Central memory CD8-positive, alpha-beta T cell (primary cell): ENCODE measurements around the gene RCN1.
A peak's percentile ranks its signal among the peaks of the same experiment; 100 is the strongest.

Source experiments
- ATAC-seq: fragments of 150-1000 bp; cut with Tn5 transposase; replicated peaks from 2 replicates; pipeline ENCODE4 v1.10.0; 2022; ENCODE audit warnings: mild to moderate bottlenecking, moderate FRiP score, moderate number of reproducible peaks; ENCODE audit not compliant: poor library complexity, severe bottlenecking; ENCODE audit errors: extremely low read depth
- DNase-seq, 2 donors: peaks; one replicate each; pipeline ENCODE4 v3.0.0; 2021; ENCODE audit warnings: low spot score in 2 of 2
- H3K27ac Mint-ChIP-seq: one replicate; pipeline ENCODE4 v1.8.0; 2022; ENCODE audit warnings: low read depth, mild to moderate bottlenecking, moderate library complexity, mixed read lengths
- H3K27me3 Mint-ChIP-seq: one replicate; pipeline ENCODE4 v1.8.0; 2022; ENCODE audit warnings: mixed read lengths
- H3K36me3 Mint-ChIP-seq: one replicate; pipeline ENCODE4 v1.8.0; 2022; ENCODE audit warnings: mild to moderate bottlenecking, moderate library complexity, mixed read lengths; ENCODE audit not compliant: insufficient read depth
- H3K4me1 Mint-ChIP-seq: one replicate; pipeline ENCODE4 v1.8.0; 2022; ENCODE audit warnings: mixed read lengths
- H3K4me3 Mint-ChIP-seq: one replicate; pipeline ENCODE4 v1.8.0; 2022; ENCODE audit warnings: mild to moderate bottlenecking, moderate library complexity, mixed read lengths
- H3K9me3 Mint-ChIP-seq: one replicate; pipeline ENCODE4 v1.8.0; 2022; ENCODE audit warnings: mixed read lengths

Gene RCN1

DNA sequence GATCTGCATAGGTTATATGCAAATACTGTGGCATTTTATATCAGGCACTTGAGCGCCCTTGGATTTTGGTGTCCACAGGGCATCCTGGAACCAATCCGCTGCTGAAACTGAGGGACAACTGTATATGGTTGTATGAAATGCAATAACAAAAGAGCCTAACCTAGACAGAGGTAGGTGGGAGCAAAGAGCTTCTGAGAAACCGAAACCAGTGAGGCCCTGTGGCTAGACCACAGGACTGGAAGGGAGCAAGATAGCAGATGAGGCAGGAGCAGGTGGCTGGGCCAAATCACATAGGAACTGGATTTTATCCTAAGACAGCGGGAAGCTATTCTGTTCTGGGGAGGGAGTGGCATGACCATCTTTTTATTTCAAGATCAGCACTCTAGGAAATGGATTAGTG, 30.1 kb downstream of the RCN1 start:
- Mint-ChIP-seq H3K27me3 (peaks cover 11% of the 10 kb centered on the region), H3K36me3 (peaks cover 4% of the 10 kb centered on the region), H3K4me3 (peak overlapping the region; percentile 23), H3K9me3 (no peaks in the 10 kb centered on the region), H3K4me1 (peaks cover 33% of the 10 kb centered on the region), H3K27ac (peak overlapping the region; percentile 11)
- no peak for DNase-seq
- peak; percentile 53 for ATAC-seq

GRCh38 chr11:32122200-32122599, 31.3 kb downstream of the RCN1 start:
- Mint-ChIP-seq H3K27ac (peak overlapping the region; percentile 46), H3K9me3 (no peaks in the 10 kb centered on the region), H3K36me3 (peaks cover 4% of the 10 kb centered on the region), H3K27me3 (peaks cover 19% of the 10 kb centered on the region), H3K4me1 (peaks cover 36% of the 10 kb centered on the region), H3K4me3 (peak overlapping the region; percentile 64)
- ATAC-seq (peak; percentile 67), DNase-seq (no peak)

GRCh38 chr11:32131321-32131720, 40.4 kb downstream of the RCN1 start:
- Mint-ChIP-seq H3K27ac (no peak overlapping the region), H3K4me3 (no peak overlapping the region), H3K4me1 (no peaks in the 10 kb centered on the region), H3K9me3 (no peaks in the 10 kb centered on the region), H3K36me3 (peaks cover 4% of the 10 kb centered on the region), H3K27me3 (peaks cover 35% of the 10 kb centered on the region)
- no peak for ATAC-seq
- DNase-seq = no peak

DNA sequence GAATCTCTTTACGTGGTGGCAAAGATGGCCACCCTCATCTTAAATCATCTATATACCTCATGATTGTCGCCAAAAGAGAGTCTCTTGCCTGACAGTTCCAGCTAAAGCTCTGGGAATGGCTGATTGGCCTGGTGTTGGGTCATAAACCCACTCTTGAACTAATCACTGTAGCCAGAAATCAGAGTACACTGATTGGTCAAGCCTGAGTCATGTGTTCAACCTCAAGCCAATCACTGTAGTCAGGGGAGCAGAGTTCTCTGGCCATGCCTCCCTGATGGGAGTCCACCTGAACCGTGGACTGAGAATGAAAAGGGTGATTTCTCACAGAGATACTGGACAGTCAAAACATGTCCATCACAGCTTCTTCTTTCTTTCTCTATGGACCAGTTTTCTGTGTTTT, 45.8 kb downstream of the RCN1 start:
- H3K27me3 Mint-ChIP-seq = no peaks in the 10 kb centered on the region
- DNase-seq = no peak
- no peak overlapping the region for H3K27ac Mint-ChIP-seq
- H3K9me3 Mint-ChIP-seq = no peaks in the 10 kb centered on the region
- H3K4me1 Mint-ChIP-seq = no peaks in the 10 kb centered on the region
- no peak for ATAC-seq
- peaks cover 2% of the 10 kb centered on the region for H3K36me3 Mint-ChIP-seq
- no peak overlapping the region for H3K4me3 Mint-ChIP-seq

DNA sequence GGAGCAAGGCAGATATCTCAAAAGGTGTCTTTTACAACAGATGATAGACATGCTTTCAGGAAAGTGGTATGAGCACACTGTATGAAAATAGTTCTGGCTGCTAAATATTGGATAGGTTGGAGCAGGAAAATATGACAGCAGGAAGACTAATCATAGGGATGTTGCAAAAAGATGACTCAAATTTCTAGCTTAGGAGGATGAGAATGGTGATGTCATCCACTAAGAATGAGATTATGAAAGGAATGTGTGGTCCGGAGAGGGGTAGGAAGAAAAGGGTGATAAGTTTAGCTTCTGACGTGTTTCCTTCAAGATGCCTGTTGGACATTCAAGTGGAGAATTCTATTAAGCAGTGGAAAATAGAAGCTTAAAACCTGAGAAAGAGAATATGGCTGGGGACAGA, 46.4 kb downstream of the RCN1 start:
- H3K27me3 Mint-ChIP-seq = no peaks in the 10 kb centered on the region
- no peak overlapping the region for H3K27ac Mint-ChIP-seq
- no peak overlapping the region for H3K4me3 Mint-ChIP-seq
- no peaks in the 10 kb centered on the region for H3K9me3 Mint-ChIP-seq
- ATAC-seq = no peak
- H3K36me3 Mint-ChIP-seq = peaks cover 2% of the 10 kb centered on the region
- H3K4me1 Mint-ChIP-seq = peaks cover 5% of the 10 kb centered on the region
- DNase-seq = no peak

GRCh38 chr11:32137869-32138268, 47.0 kb downstream of the RCN1 start:
- H3K27me3 Mint-ChIP-seq = no peaks in the 10 kb centered on the region
- no peak for ATAC-seq
- no peak overlapping the region for H3K4me3 Mint-ChIP-seq
- no peak overlapping the region for H3K27ac Mint-ChIP-seq
- DNase-seq = no peak
- H3K36me3 Mint-ChIP-seq = peaks cover 2% of the 10 kb centered on the region
- peaks cover 9% of the 10 kb centered on the region for H3K4me1 Mint-ChIP-seq
- no peaks in the 10 kb centered on the region for H3K9me3 Mint-ChIP-seq

DNA sequence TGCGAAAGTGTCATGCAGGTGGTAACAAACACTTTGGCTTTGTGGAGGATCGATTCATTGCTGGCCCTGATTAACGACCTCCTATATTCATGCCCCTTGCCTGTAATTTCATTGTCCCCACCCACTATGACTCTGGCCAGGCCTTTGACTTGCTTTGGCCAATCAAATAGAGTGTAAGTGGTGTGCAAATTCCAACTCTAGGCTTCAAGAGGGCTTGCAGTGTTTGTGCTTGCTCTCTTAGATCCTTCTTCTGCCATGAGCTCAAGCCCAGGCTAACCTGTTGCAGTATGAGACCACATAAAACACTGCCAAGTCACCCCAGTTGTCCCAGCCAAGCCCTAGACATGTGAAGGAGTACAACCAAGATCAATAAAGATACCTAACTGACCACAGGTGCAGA, 48.0 kb downstream of the RCN1 start:
- Mint-ChIP-seq H3K27me3 (no peaks in the 10 kb centered on the region), H3K36me3 (peaks cover 2% of the 10 kb centered on the region), H3K9me3 (no peaks in the 10 kb centered on the region), H3K4me1 (peaks cover 18% of the 10 kb centered on the region), H3K27ac (no peak overlapping the region), H3K4me3 (no peak overlapping the region)
- ATAC-seq (no peak), DNase-seq (no peak)

DNA sequence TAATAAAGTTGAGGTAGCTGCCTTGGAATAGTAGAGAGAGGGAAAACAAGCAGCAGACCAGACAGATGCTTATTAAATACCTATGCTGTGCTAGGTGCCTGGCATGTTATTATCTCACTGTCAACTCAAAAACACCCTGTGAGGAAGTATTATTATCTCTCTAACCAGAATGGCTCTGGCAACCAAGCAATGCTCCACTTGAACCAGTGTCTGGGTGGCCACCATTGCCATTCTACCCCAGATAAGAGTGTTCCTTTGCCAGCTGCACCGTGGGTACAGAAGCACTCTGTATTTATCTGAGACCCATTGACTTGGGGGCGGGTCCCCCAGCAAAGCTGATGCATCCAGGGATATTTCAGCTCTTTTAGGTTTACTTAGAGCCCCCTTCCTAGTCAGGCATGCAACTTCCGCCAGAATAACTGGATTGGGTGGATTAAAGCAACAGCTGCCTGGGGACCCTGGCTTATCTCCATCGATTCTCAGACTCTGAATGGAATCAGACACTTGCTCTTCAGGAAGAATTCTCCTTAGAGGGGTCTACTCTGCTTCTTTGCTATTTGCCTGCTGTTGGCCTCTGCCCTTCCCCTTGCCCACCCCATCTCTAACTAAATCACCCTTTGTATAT, 49.1 kb downstream of the RCN1 start:
- no peaks in the 10 kb centered on the region for H3K27me3 Mint-ChIP-seq
- DNase-seq (no peak), ATAC-seq (no peak)
- H3K4me3 Mint-ChIP-seq = no peak overlapping the region
- no peaks in the 10 kb centered on the region for H3K9me3 Mint-ChIP-seq
- H3K27ac Mint-ChIP-seq = no peak overlapping the region
- peaks cover 2% of the 10 kb centered on the region for H3K36me3 Mint-ChIP-seq
- H3K4me1 Mint-ChIP-seq = peaks cover 18% of the 10 kb centered on the region

DNA sequence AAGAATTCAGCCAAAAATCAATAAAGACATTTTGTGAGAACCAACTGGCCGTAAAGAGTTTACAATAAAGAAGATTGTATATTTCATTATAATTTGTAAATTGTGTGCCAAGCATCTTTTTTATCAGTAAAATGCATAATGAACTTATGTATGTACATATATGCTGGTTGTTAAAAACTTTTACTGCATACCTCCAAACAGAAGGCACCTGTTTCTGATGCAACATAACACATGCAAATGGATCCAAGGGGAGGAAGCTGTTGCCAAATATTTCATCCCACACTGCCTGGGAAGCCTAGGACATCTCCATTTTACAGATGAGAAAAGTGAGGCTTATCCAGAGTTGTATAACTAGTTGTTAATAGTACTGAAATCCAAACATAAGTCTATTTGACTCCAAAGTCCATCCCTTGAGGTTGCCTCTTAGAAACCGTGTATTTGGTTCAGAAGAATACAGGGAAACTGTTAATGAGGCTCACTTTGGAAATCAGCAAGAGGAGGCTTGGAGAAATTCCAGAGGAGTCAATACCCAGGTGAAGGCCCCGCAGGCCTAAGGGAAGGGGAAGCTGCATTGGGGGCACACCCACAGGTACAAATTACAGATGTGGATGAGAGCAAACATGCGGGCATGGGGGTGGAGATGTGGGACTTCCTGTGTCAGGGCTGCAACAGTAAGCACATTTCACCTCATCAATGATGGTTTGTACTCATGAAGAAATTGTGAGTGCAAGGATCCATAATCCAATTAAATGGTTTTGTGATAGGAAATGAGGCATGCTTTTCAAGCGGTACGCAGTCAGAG, 51.1 kb downstream of the RCN1 start:
- DNase-seq = no peak
- H3K4me3 Mint-ChIP-seq = peak overlapping the region; percentile 61
- H3K27me3 Mint-ChIP-seq = no peaks in the 10 kb centered on the region
- peak overlapping the region; percentile 29 for H3K27ac Mint-ChIP-seq
- H3K4me1 Mint-ChIP-seq = peaks cover 18% of the 10 kb centered on the region
- H3K36me3 Mint-ChIP-seq = no peaks in the 10 kb centered on the region
- H3K9me3 Mint-ChIP-seq = no peaks in the 10 kb centered on the region
- peak; percentile 62 for ATAC-seq

- Mint-ChIP-seq H3K9me3 (no peaks in the 10 kb centered on the region), H3K4me3 (no peak overlapping the region), H3K36me3 (no peaks in the 10 kb centered on the region), H3K27ac (no peak overlapping the region), H3K27me3 (no peaks in the 10 kb centered on the region), H3K4me1 (peaks cover 18% of the 10 kb centered on the region)
- no peak for DNase-seq
- ATAC-seq = no peak
Observed at GRCh38 chr11:32143378-32143777, 52.5 kb downstream of the RCN1 start.

- H3K4me1 Mint-ChIP-seq = peaks cover 18% of the 10 kb centered on the region
- no peaks in the 10 kb centered on the region for H3K27me3 Mint-ChIP-seq
- no peak overlapping the region for H3K4me3 Mint-ChIP-seq
- DNase-seq (no peak), ATAC-seq (no peak)
- H3K36me3 Mint-ChIP-seq = no peaks in the 10 kb centered on the region
- no peak overlapping the region for H3K27ac Mint-ChIP-seq
- no peaks in the 10 kb centered on the region for H3K9me3 Mint-ChIP-seq
Observed at GRCh38 chr11:32145282-32145681, 54.4 kb downstream of the RCN1 start.

GRCh38 chr11:32148895-32149294, 58.0 kb downstream of the RCN1 start:
- DNase-seq (no peak), ATAC-seq (no peak)
- H3K27ac Mint-ChIP-seq = no peak overlapping the region
- H3K4me3 Mint-ChIP-seq = no peak overlapping the region
- no peaks in the 10 kb centered on the region for H3K36me3 Mint-ChIP-seq
- peaks cover 8% of the 10 kb centered on the region for H3K4me1 Mint-ChIP-seq
- no peaks in the 10 kb centered on the region for H3K9me3 Mint-ChIP-seq
- H3K27me3 Mint-ChIP-seq = no peaks in the 10 kb centered on the region

- Mint-ChIP-seq H3K9me3 (no peaks in the 10 kb centered on the region), H3K36me3 (no peaks in the 10 kb centered on the region), H3K4me3 (no peak overlapping the region), H3K27me3 (no peaks in the 10 kb centered on the region), H3K4me1 (peaks cover 14% of the 10 kb centered on the region), H3K27ac (no peak overlapping the region)
- no peak for DNase-seq
- ATAC-seq = no peak
Observed at GRCh38 chr11:32149748-32150147, 58.9 kb downstream of the RCN1 start.
